ENCODE results near the gene CLEC4G. TPM values are rescaled to one million over a fixed set of nuclear protein-coding genes. Genes with fewer than 3 reads are reported as not detected.

CLEC4G gene
- total RNA-seq, 4 donors from 2014 or later = 0.59 to 16.5 (median 1.7) TPM; not detected in 1

DNA sequence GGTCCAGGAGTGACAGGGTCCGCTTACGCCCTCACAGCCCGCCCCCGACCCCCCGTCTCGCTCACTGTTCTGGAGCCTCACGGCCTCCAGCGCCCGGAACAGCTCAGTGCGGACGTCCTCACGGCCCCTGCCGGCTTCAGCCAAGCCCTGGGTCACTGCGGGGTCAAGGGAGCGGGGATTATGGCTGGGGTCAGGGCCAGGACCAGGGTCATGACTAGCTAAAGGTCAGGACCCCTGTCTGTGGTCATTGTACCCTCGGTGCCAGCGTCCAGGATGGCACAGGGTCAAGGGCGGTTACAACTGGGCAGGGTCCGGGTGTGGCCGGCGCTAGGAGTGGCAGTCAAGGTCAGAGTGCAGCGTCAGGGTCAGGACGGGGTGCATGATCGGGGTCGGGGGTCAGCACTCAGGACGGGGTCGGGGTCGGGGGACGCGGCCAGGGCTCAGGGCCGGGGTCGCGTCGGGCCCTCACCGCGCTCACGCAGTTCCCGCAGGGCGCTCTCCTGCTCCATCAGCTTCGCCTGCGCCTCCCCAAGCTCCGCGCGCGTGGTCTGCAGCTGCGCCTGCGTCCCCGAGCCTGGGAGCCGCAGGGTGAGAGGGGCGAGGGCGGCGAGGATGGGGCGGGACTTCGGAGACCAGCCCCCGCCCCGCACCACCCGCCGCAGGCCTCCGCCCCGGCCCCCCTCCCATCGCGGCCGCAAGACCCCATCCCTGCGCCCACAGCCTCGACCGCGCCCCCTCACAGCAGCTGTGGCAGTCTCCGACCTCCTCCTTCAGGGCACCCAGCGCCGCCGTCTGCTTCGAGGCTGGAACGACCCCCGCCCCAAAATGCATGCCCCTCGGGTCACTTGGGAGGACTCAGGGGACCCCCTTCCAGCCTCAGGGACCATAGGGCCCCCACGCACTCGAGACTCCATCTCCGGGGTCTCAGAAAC is 1.4 kb downstream of the CLEC4G start:
- Histone ChIP-seq H3K9me3 (no peaks in the 10 kb centered on the region), H3K36me3 (no peaks in the 10 kb centered on the region), H3K27me3 (peaks cover 0 to 43% of the 10 kb centered on the region in 2 donors), H3K4me3 (peak overlapping the region in 1 of 4 donors; percentile 8), H3K4me1 (no peaks in the 10 kb centered on the region), H3K27ac (no peak overlapping the region)
- no peak for DNase-seq (ENCODE audit: low spot score in 2 of 2)
- no peak for TF ChIP-seq EP300 (IDR thresholded peaks at IDR 0.05)
- TF ChIP-seq, protein P1, sequence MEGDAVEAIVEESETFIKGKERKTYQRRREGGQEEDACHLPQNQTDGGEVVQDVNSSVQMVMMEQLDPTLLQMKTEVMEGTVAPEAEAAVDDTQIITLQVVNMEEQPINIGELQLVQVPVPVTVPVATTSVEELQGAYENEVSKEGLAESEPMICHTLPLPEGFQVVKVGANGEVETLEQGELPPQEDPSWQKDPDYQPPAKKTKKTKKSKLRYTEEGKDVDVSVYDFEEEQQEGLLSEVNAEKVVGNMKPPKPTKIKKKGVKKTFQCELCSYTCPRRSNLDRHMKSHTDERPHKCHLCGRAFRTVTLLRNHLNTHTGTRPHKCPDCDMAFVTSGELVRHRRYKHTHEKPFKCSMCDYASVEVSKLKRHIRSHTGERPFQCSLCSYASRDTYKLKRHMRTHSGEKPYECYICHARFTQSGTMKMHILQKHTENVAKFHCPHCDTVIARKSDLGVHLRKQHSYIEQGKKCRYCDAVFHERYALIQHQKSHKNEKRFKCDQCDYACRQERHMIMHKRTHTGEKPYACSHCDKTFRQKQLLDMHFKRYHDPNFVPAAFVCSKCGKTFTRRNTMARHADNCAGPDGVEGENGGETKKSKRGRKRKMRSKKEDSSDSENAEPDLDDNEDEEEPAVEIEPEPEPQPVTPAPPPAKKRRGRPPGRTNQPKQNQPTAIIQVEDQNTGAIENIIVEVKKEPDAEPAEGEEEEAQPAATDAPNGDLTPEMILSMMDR (IDR thresholded peaks at IDR 0.05) = no peak
- TF ChIP-seq POLR2A (IDR thresholded peaks at IDR 0.05) = no peak
- WGBS, 2 donors = 4 to 7% methylated on average over 9 to 47 of the region's 78 CpGs

DNA sequence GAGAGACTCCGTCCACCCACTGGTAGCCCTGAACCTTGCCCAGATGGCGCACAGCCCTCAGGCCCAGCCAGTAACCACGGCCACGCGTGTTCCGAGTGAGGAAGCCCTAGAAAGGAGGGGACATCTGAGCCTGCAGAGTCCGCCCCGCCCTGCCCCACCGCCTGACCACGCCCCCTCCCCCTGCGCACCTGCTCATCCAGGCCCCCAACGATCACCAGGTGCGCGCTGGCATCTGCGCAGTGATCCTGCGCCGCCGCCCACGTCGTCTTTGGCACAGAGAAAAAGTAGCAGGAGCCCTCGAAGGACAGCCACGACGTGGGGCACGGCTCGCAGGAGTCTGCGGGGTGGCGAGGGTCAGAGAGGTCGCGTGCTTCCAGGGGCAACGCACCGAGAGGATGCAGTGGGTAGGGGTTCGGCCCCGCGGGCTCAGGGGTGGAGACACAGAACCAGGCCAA is 2.1 kb downstream of the CLEC4G start:
- DNase-seq (ENCODE audit: low spot score in 2 of 2) = no peak
- Histone ChIP-seq H3K4me1 (no peaks in the 10 kb centered on the region), H3K36me3 (no peaks in the 10 kb centered on the region), H3K9me3 (no peaks in the 10 kb centered on the region), H3K4me3 (no peak overlapping the region), H3K27me3 (peaks cover 0 to 43% of the 10 kb centered on the region in 2 donors), H3K27ac (no peak overlapping the region)
- 3 to 9% methylated on average over 16 to 34 of the region's 34 CpGs for WGBS, 2 donors
- TF ChIP-seq POLR2A (IDR thresholded peaks at IDR 0.05) (no peak), EP300 (IDR thresholded peaks at IDR 0.05) (no peak)
- TF ChIP-seq, protein P1 (IDR thresholded peaks at IDR 0.05) = no peak

DNA sequence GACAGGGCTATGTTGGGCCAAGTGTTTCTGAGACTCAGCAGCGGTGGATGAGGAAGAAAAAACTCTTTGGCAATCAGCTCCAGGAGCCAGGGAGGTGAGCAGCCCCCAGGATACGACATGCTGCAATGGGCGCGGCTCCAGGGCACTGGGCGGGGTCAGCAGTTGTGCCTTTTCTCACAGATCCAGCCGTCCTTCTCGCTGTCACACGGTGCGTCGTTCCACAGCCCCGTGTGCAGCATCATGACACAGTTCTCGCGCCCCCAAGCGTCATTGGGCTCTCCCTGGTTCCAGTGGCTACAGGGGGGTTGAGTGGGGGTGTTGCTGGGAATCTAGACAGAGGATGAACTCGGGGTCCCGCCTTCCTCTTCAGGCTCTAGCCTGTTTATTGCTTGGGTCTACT is 2.7 kb downstream of the CLEC4G start:
- no peak overlapping the region for H3K4me3 ChIP-seq
- no peaks in the 10 kb centered on the region for H3K4me1 ChIP-seq
- WGBS, 2 donors = 12 to 21% methylated on average over 16 of the region's 16 CpGs
- TF ChIP-seq, protein P1 (IDR thresholded peaks at IDR 0.05) = no peak
- TF ChIP-seq EP300 (IDR thresholded peaks at IDR 0.05) (no peak), POLR2A (IDR thresholded peaks at IDR 0.05) (no peak)
- DNase-seq (ENCODE audit: low spot score in 2 of 2) = no peak
- no peaks in the 10 kb centered on the region for H3K9me3 ChIP-seq
- H3K27me3 ChIP-seq = peaks cover 0 to 43% of the 10 kb centered on the region in 2 donors
- no peaks in the 10 kb centered on the region for H3K36me3 ChIP-seq
- H3K27ac ChIP-seq = no peak overlapping the region

DNA sequence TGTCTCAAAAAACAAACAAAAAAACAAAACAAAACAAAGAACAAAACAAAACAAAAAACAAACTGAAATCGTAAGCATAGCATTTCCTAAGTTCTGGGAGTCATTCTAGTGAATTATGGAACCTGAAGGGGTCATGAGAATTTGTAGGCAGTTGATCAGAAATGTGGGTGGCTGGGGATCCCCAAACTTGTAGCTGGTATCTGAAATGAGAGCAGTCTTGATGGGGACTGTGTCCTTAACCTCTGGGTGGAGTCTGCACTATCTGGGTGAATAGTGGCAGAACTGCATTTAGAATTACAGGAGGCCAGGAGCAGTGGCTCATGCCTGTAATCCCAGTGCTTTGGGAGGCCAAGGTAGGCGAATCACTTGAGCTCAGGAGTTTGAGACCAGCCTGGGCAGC is 6.1 kb downstream of the CLEC4G start:
- H3K4me1 ChIP-seq = no peaks in the 10 kb centered on the region
- no peak overlapping the region for H3K27ac ChIP-seq
- H3K36me3 ChIP-seq = no peaks in the 10 kb centered on the region
- no peak for DNase-seq (ENCODE audit: low spot score in 2 of 2)
- TF ChIP-seq POLR2A (IDR thresholded peaks at IDR 0.05) = no peak
- TF ChIP-seq, protein P1 (IDR thresholded peaks at IDR 0.05) = no peak
- no peak for TF ChIP-seq EP300 (IDR thresholded peaks at IDR 0.05)
- no peaks in the 10 kb centered on the region for H3K9me3 ChIP-seq
- 47 to 53% methylated on average over 2 of the region's 2 CpGs for WGBS, 2 donors
- no peak overlapping the region for H3K4me3 ChIP-seq
- H3K27me3 ChIP-seq = peaks cover 0 to 33% of the 10 kb centered on the region in 2 donors

DNA sequence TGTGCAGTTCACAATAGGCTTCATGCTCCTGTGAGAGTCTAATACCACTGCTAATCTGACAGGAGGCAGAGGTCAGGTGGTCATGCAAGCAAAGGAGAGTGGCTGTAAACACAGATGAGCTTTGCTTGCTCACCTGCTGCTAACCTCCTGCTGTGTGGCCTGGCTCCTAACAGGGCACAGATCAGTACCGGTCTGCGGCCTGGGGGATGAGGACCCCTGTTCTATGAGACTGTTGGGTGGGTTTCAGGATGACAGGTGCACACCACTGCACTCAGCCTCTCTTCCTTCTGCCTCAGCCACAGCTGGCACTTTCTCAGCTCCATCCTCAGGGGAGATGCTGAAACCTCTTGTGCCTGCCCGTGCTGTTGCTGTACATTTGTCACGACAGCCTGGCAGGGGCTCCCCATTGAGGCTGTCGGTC is 9.7 kb downstream of the CLEC4G start:
- WGBS, 2 donors = 61 to 63% methylated on average over 5 of the region's 5 CpGs
- H3K4me3 ChIP-seq = no peak overlapping the region
- H3K9me3 ChIP-seq = peaks cover 0 to 8% (median 0%) of the 10 kb centered on the region in 4 donors
- DNase-seq (ENCODE audit: low spot score in 2 of 2) = no peak
- no peaks in the 10 kb centered on the region for H3K4me1 ChIP-seq
- TF ChIP-seq POLR2A (IDR thresholded peaks at IDR 0.05) (no peak), EP300 (IDR thresholded peaks at IDR 0.05) (no peak)
- TF ChIP-seq, protein P1 (IDR thresholded peaks at IDR 0.05) = no peak
- H3K27ac ChIP-seq = no peak overlapping the region
- no peaks in the 10 kb centered on the region for H3K36me3 ChIP-seq
- no peaks in the 10 kb centered on the region for H3K27me3 ChIP-seq

Measured in tibial nerve (tissue), 4 donors.